K562 (cell line): ENCODE results near the gene WWC2. TPM values are rescaled to one million over a fixed set of nuclear protein-coding genes. Genes with fewer than 3 reads are reported as not detected.
A peak's percentile ranks its signal among the peaks of the same experiment; 100 is the strongest.

ENCODE experiments used
- ATF2 ChIP-seq: sonication (generic); formaldehyde crosslinking; IDR thresholded peaks from 2 replicates; pipeline ENCODE4 v1.8.1; 2022; ENCODE audit warnings: missing genetic modification reagents
- COPS2 ChIP-seq: fragments of 450-650 bp; conservative IDR thresholded peaks from 2 replicates; pipeline ENCODE4 v1.6.1; 2016; ENCODE audit warnings: mild to moderate bottlenecking, moderate library complexity
- DPF2 ChIP-seq: fragments of 450-650 bp; IDR thresholded peaks from 2 replicates; pipeline ENCODE4 v1.6.1; 2016
- EHMT2 ChIP-seq: fragments of 450-650 bp; IDR thresholded peaks from 2 replicates; pipeline ENCODE4 v1.6.1; 2018; ENCODE audit warnings: antibody characterized with exemption
- ELF2 ChIP-seq: fragments of 250-450 bp; sonication (Bioruptor Pico); IDR thresholded peaks from 2 replicates; pipeline ENCODE4 v1.5.0; 2021; ENCODE audit warnings: mild to moderate bottlenecking
- ETV1 ChIP-seq: fragments of 450-650 bp; conservative IDR thresholded peaks from 2 replicates; pipeline ENCODE4 v1.6.1; 2016; ENCODE audit warnings: missing genetic modification characterization, control low read depth, low read depth, missing compliant biosample characterization
- MCM2 ChIP-seq: fragments of 450-650 bp; IDR thresholded peaks from 2 replicates; pipeline ENCODE4 v1.6.1; 2017; ENCODE audit warnings: low read depth, mild to moderate bottlenecking
- MLX ChIP-seq, 2 experiments: fragments of 450-650 bp in 1 of 2; sonication (generic) in 1 of 2; formaldehyde crosslinking; conservative IDR thresholded peaks; 2 replicates each; pipeline versions ENCODE4 v1.4.0 to v1.8.1; 2020 to 2022; ENCODE audit warnings: mild to moderate bottlenecking in 1 of 2, missing genetic modification reagents in 1 of 2
- MTF1 ChIP-seq: fragments of 250-450 bp; sonication (Bioruptor Pico); IDR thresholded peaks from 2 replicates; pipeline ENCODE4 v1.9.0; 2021; ENCODE audit warnings: moderate library complexity, mild to moderate bottlenecking, inconsistent platforms, borderline replicate concordance
- PHF8 ChIP-seq: fragments of 200-600 bp; sonication (generic); IDR thresholded peaks from 2 replicates; pipeline ENCODE4 v1.6.1; 2012; ENCODE audit warnings: mixed run types, mild to moderate bottlenecking, inconsistent platforms, low read length, moderate library complexity, borderline replicate concordance
- RB1 ChIP-seq: fragments of 450-650 bp; IDR thresholded peaks from 2 replicates; pipeline ENCODE4 v1.6.1; 2017; ENCODE audit warnings: low read depth, mild to moderate bottlenecking
- SIRT6 ChIP-seq: IDR thresholded peaks from one replicate; pipeline ENCODE4 v1.6.1; 2012; ENCODE audit warnings: low read depth, mild to moderate bottlenecking, control low read depth, inconsistent platforms, low read length, moderate library complexity
- SMAD3 ChIP-seq: fragments of 450-650 bp; formaldehyde crosslinking; conservative IDR thresholded peaks from 2 replicates; pipeline ENCODE4 v1.4.0; 2020; ENCODE audit warnings: mild to moderate bottlenecking
- TBL1XR1 ChIP-seq, 2 experiments: IDR thresholded peaks; 2 replicates each; pipeline ENCODE4 v1.6.1; 2012; ENCODE audit warnings: improper control_type of control experiment in 2 of 2, low read length in 2 of 2, mild to moderate bottlenecking in 1 of 2
- THAP12 ChIP-seq: fragments of 250-450 bp; sonication (Bioruptor Pico); IDR thresholded peaks from 2 replicates; pipeline ENCODE4 v1.9.0; 2021; ENCODE audit warnings: mild to moderate bottlenecking, inconsistent platforms
- TRIM24 ChIP-seq, 2 experiments: fragments of 450-650 bp; IDR thresholded peaks; 2 replicates each; pipeline ENCODE4 v1.6.1; 2016
- ZBTB26 ChIP-seq: fragments of 450-650 bp; formaldehyde crosslinking; IDR thresholded peaks from 2 replicates; pipeline ENCODE4 v1.4.0; 2022; ENCODE audit warnings: missing genetic modification characterization
- ZKSCAN1 ChIP-seq: fragments of 150-350 bp; IDR thresholded peaks from 2 replicates; pipeline ENCODE4 v1.6.1; 2016; ENCODE audit warnings: low read depth, low read length
- ZNF398 ChIP-seq: fragments of 250-450 bp; sonication (Bioruptor Pico); IDR thresholded peaks from 2 replicates; pipeline ENCODE4 v1.8.0; 2021; ENCODE audit warnings: moderate library complexity, mild to moderate bottlenecking, inconsistent platforms
- ZNF41 ChIP-seq: fragments of 250-450 bp; sonication (Bioruptor Pico); conservative IDR thresholded peaks from 2 replicates; pipeline ENCODE4 v1.4.0; 2020; ENCODE audit warnings: mild to moderate bottlenecking
- ZNF445 ChIP-seq: fragments of 250-450 bp; sonication (Bioruptor Pico); IDR thresholded peaks from 2 replicates; pipeline ENCODE4 v1.4.0; 2020; ENCODE audit warnings: low read depth, mild to moderate bottlenecking, moderate library complexity
- ZNF584 ChIP-seq: fragments of 200-800 bp; sonication (Bioruptor generic); IDR thresholded peaks from 2 replicates; pipeline ENCODE4 v1.6.1; 2016; ENCODE audit warnings: low read depth, mild to moderate bottlenecking, missing genetic modification characterization, missing compliant biosample characterization
- ZNF589 ChIP-seq: fragments of 200-800 bp; sonication (Bioruptor generic); IDR thresholded peaks from 2 replicates; pipeline ENCODE4 v1.6.1; 2016; ENCODE audit warnings: low read depth, missing genetic modification characterization, missing compliant biosample characterization
- polyA plus RNA-seq, 8 experiments: library from polyadenylated mRNA; depleted of rRNA in 4 of 8; stranded (reverse) in 5 of 8; unstranded in 3 of 8; fragments of >200 nt; fragmentation: Nextera tagmentation in 2 of 8; fragmentation: Illumina TruSeq in 1 of 8; extraction: Ambion mirVana in 2 of 8; extraction: Trizol in 1 of 8; gene quantifications; 2 replicates each; pipeline versions ENCODE4 v1.2.1 to v1.2.3, GENCODE V29; 2011 to 2014; ENCODE audit warnings: inconsistent platforms in 1 of 8, missing spikeins in 1 of 8
- total RNA-seq, 7 experiments: library from RNA; depleted of rRNA in 6 of 7; stranded (reverse); fragments of >200 nt in 6 of 7; fragmentation: Illumina TruSeq in 2 of 7; extraction: Trizol in 2 of 7; gene quantifications; 2 replicates each; pipeline versions ENCODE4 v1.2.1 to v1.2.3, GENCODE V29; 2011 to 2021; ENCODE audit warnings: low replicate concordance in 1 of 7

The WWC2 gene
- total and polyA plus RNA-seq, 9 of the 15 experiments (the other 6 are each of a cell fraction or from before 2014, with no cell fraction given): 3.7 to 39.4 (median 19.6) TPM

GRCh38 chr4:183335369-183335940 is 236.4 kb downstream of the WWC2 start (continued):
- TF ChIP-seq MCM2: no peak
- no peak for TF ChIP-seq ZNF445 (CRISPR knock-in tag)
- TF ChIP-seq TRIM24 (IDR thresholded peaks at IDR 0.05): peak; percentile 48 to 55; a peak in 3 of 4 replicates
- no peak for TF ChIP-seq TBL1XR1 (IDR thresholded peaks at IDR 0.05; ENCODE audit: low read length in 2 of 2)
- no peak for TF ChIP-seq COPS2
- no peak for TF ChIP-seq ZKSCAN1
- TF ChIP-seq ZBTB26 (CRISPR knock-in tag): no peak
- TF ChIP-seq PHF8: no peak
- no peak for TF ChIP-seq MTF1
- TF ChIP-seq EHMT2: 0 out of 2 replicates have a peak, but pooled peaks have one; percentile 27
- no peak for TF ChIP-seq ZNF41 (CRISPR knock-in tag)
- TF ChIP-seq THAP12 (CRISPR knock-in tag): no peak
- no peak for TF ChIP-seq ATF2 (CRISPR knock-in tag)
- no peak for TF ChIP-seq SMAD3 (CRISPR knock-in tag)
- peak; percentile 65 for TF ChIP-seq DPF2
- no peak for TF ChIP-seq SIRT6
- TF ChIP-seq MLX (CRISPR knock-in tag; conservative IDR thresholded peaks at IDR 0.05): no peak
- no peak for TF ChIP-seq ZNF398 (CRISPR knock-in tag)
- TF ChIP-seq ZNF584 (CRISPR knock-in tag): peak; percentile 94
- TF ChIP-seq RB1: no peak
- TF ChIP-seq ETV1 (tag): peak; percentile 83
- TF ChIP-seq ELF2 (CRISPR knock-in tag): no peak
- TF ChIP-seq ZNF589 (CRISPR knock-in tag): peak; percentile 74; the same call in 1 of the 2 replicates
